NCI-H774 (cell line): ENCODE measurements around the gene TLE4.

ENCODE experiments used
- DNase-seq: peaks from one replicate; lab custom pipeline; 2025; lab: John Stamatoyannopoulos, UW

Gene TLE4

GRCh38 chr9:79665369-79665768, 93.6 kb downstream of the TLE4 start:
- DNase-seq, result no peak

- DNase-seq, result no peak
These were observed 94.2 kb downstream of the TLE4 start for GRCh38 chr9:79665931-79666330.

GRCh38 chr9:79667120-79667519, 95.4 kb downstream of the TLE4 start:
- DNase-seq, result no peak

- DNase-seq, result peak; percentile 94
These were observed 96.2 kb downstream of the TLE4 start for GRCh38 chr9:79667817-79668436.

GRCh38 chr9:79668956-79669355, 97.2 kb downstream of the TLE4 start:
- no peak for DNase-seq

- DNase-seq, result no peak
These were observed 98.7 kb downstream of the TLE4 start for GRCh38 chr9:79670269-79670961.

- no peak for DNase-seq
These were observed 99.8 kb downstream of the TLE4 start for GRCh38 chr9:79671558-79671957.

GRCh38 chr9:79672236-79672635, 100.5 kb downstream of the TLE4 start:
- no peak for DNase-seq

- DNase-seq, result no peak
These were observed 101.1 kb downstream of the TLE4 start for GRCh38 chr9:79672891-79673290.

- DNase-seq, result no peak
These were observed 101.8 kb downstream of the TLE4 start for GRCh38 chr9:79673614-79674013.

GRCh38 chr9:79674052-79674777, 102.5 kb downstream of the TLE4 start:
- no peak for DNase-seq

- DNase-seq, result no peak
These were observed 109.8 kb downstream of the TLE4 start for GRCh38 chr9:79681576-79681975.

GRCh38 chr9:79682076-79682736, 110.4 kb downstream of the TLE4 start:
- no peak for DNase-seq

GRCh38 chr9:79684059-79684458, 112.3 kb downstream of the TLE4 start:
- no peak for DNase-seq

- no peak for DNase-seq
These were observed 113.2 kb downstream of the TLE4 start for GRCh38 chr9:79684711-79685575.

- DNase-seq, result no peak
These were observed 113.8 kb downstream of the TLE4 start for GRCh38 chr9:79685577-79685976.

- no peak for DNase-seq
These were observed 114.8 kb downstream of the TLE4 start for GRCh38 chr9:79686381-79687130.

GRCh38 chr9:79687131-79687447, 115.3 kb downstream of the TLE4 start:
- DNase-seq, result no peak

- DNase-seq, result no peak
These were observed 116.6 kb downstream of the TLE4 start for GRCh38 chr9:79688363-79688762.

GRCh38 chr9:79689576-79689975, 117.8 kb downstream of the TLE4 start:
- no peak for DNase-seq

- no peak for DNase-seq
These were observed 119.7 kb downstream of the TLE4 start for GRCh38 chr9:79691496-79691895.
